ENCODE data around the gene GPSM3. TPM values are rescaled to one million over a fixed set of nuclear protein-coding genes. Genes with fewer than 3 reads are reported as not detected.
A peak's percentile ranks its signal among the peaks of the same experiment; 100 is the strongest.

GPSM3 gene
- total and polyA plus RNA-seq, 2 of the 13 experiments (the other 11 are each of a cell fraction or from before 2014, with no cell fraction given) = 0.18 to 6.2 TPM

- TF ChIP-seq HNF4G (IDR thresholded peaks at IDR 0.05; ENCODE audit: borderline replicate concordance, low read depth, low read length) (peak; percentile 90), HNF4G (CRISPR knock-in tag; IDR thresholded peaks at IDR 0.05; ENCODE audit: borderline replicate concordance, low read depth) (no peak), TRIM22 (IDR thresholded peaks at IDR 0.05) (no peak), CC2D1A (CRISPR knock-in tag; IDR thresholded peaks at IDR 0.05) (no peak), ZMYM4 (CRISPR knock-in tag; IDR thresholded peaks at IDR 0.05) (no peak; the same call in 1 of the 2 replicates), ZNF331 (CRISPR knock-in tag; IDR thresholded peaks at IDR 0.05) (no peak; the same call in 1 of the 2 replicates), REXO4 (CRISPR knock-in tag; IDR thresholded peaks at IDR 0.05; ENCODE audit: borderline replicate concordance) (no peak), SMARCE1 (IDR thresholded peaks at IDR 0.05; ENCODE audit: borderline replicate concordance) (no peak), SAP130 (CRISPR knock-in tag; IDR thresholded peaks at IDR 0.05; ENCODE audit: low read depth) (peak; percentile 65; the same call in 1 of the 2 replicates), NFATC3 (CRISPR knock-in tag; IDR thresholded peaks at IDR 0.05) (0 out of 2 replicates have a peak, but pooled peaks have one; percentile 35), CBX2 (IDR thresholded peaks at IDR 0.05; ENCODE audit: low read depth, low read length) (no peak), CBX2 (CRISPR knock-in tag; IDR thresholded peaks at IDR 0.05; ENCODE audit: low read depth) (no peak), FLYWCH1 (CRISPR knock-in tag; IDR thresholded peaks at IDR 0.05) (no peak), MTF2 (CRISPR knock-in tag; IDR thresholded peaks at IDR 0.05; ENCODE audit: borderline replicate concordance) (no peak), ZSCAN29 (CRISPR knock-in tag; conservative IDR thresholded peaks at IDR 0.05) (no peak), ATF7-NPFF (CRISPR knock-in tag; IDR thresholded peaks at IDR 0.05; ENCODE audit: low read depth) (peak; percentile 78; the same call in 1 of the 2 replicates), MEF2D (CRISPR knock-in tag; IDR thresholded peaks at IDR 0.05) (0 out of 2 replicates have a peak, but pooled peaks have one; percentile 53), BRF2 (CRISPR knock-in tag; IDR thresholded peaks at IDR 0.05) (no peak), ZNF275 (CRISPR knock-in tag; IDR thresholded peaks at IDR 0.05; ENCODE audit: borderline replicate concordance) (no peak), NFYC (CRISPR knock-in tag; IDR thresholded peaks at IDR 0.05) (peak; percentile 92)
- TF ChIP-seq, protein P1, sequence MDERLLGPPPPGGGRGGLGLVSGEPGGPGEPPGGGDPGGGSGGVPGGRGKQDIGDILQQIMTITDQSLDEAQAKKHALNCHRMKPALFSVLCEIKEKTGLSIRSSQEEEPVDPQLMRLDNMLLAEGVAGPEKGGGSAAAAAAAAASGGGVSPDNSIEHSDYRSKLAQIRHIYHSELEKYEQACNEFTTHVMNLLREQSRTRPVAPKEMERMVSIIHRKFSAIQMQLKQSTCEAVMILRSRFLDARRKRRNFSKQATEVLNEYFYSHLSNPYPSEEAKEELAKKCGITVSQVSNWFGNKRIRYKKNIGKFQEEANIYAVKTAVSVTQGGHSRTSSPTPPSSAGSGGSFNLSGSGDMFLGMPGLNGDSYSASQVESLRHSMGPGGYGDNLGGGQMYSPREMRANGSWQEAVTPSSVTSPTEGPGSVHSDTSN (CRISPR knock-in tag; IDR thresholded peaks at IDR 0.05) = peak; percentile 98
- TF ChIP-seq, protein P2, sequence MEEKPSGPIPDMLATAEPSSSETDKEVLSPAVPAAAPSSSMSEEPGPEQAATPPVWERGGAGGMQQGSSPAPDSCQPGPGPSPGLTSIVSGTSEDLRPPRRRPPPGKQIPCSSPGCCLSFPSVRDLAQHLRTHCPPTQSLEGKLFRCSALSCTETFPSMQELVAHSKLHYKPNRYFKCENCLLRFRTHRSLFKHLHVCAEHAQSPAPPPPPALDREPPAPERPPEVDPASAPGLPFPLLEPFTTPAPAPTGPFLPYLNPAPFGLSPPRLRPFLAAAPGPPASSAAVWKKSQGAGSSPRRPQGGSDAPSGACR (CRISPR knock-in tag; IDR thresholded peaks at IDR 0.05) = no peak; the same call in 1 of the 2 replicates
Measured at GRCh38 chr6:32175711-32176475, 16.6 kb downstream of the GPSM3 start, which contains the start of gene AGPAT1 (continued).
